Loucy (cell line): ENCODE data around the gene SPINDOC.

ENCODE experiments used
- EZH2phosphoT487 ChIP-seq: fragments of 200-600 bp; IDR thresholded peaks from 2 replicates; pipeline ENCODE4 v1.6.1; 2018; ENCODE audit warnings: antibody characterized with exemption, mild to moderate bottlenecking, moderate library complexity, borderline replicate concordance
- TF ChIP-seq, protein P1 (sequence below): fragments of 200-600 bp; sonication (generic); conservative IDR thresholded peaks from 2 replicates; pipeline ENCODE4 v1.5.1; 2014; ENCODE audit warnings: mild to moderate bottlenecking, antibody characterized with exemption, low read length

DNA sequence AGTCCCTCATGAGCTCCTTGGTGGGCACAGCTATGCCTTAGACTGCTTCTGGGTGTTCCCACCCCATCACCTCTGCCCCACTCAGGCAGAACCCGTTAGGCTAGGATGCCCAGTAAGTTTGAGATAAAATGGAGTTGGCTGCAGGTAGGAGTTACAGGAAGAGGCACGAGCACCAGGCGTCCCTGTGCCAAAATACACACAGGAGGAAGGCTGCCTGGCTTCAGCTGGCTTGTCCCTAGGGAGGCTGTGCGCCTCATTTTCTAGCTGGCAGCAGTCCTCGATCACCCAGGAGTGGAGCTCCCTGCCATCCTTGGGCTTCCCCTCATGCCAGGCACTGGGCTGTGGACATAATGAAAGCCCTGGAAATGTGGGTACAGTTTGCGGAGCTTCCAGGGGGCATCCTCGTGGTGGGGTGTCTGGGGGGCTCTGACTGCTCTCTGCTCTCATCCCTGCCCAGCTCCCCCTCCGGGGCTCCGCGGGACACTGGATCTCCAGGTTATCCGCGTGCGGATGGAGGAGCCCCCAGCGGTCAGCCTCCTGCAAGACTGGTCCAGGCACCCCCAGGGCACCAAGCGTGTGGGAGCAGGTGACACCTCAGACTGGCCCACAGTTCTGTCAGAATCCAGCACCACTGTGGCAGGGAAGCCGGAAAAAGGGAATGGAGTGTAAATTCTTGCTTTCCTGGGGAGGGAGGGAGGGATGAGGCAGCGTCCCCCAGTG, 13.4 kb downstream of the SPINDOC start:
- TF ChIP-seq, protein P1, sequence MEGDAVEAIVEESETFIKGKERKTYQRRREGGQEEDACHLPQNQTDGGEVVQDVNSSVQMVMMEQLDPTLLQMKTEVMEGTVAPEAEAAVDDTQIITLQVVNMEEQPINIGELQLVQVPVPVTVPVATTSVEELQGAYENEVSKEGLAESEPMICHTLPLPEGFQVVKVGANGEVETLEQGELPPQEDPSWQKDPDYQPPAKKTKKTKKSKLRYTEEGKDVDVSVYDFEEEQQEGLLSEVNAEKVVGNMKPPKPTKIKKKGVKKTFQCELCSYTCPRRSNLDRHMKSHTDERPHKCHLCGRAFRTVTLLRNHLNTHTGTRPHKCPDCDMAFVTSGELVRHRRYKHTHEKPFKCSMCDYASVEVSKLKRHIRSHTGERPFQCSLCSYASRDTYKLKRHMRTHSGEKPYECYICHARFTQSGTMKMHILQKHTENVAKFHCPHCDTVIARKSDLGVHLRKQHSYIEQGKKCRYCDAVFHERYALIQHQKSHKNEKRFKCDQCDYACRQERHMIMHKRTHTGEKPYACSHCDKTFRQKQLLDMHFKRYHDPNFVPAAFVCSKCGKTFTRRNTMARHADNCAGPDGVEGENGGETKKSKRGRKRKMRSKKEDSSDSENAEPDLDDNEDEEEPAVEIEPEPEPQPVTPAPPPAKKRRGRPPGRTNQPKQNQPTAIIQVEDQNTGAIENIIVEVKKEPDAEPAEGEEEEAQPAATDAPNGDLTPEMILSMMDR, result no peak
- TF ChIP-seq EZH2phosphoT487, result no peak
